Skeletal muscle satellite cell (primary cell): ENCODE measurements around the gene TAF11L10. TPM values are rescaled to one million over a fixed set of nuclear protein-coding genes. Genes with fewer than 3 reads are reported as not detected.
"Not testable (repeated sequence)": the region's sequence is repeated elsewhere in the genome, so short reads cannot be mapped to it uniquely, and the experiment has no call there.

Experiments
- H3K27me3 ChIP-seq: 2 replicates; pipeline ENCODE4 v1.7.0; 2013; ENCODE audit warnings: low read length; ENCODE audit not compliant: control insufficient read depth, insufficient read depth
- H3K36me3 ChIP-seq: 2 replicates; pipeline ENCODE4 v1.7.0; 2013; ENCODE audit warnings: mild to moderate bottlenecking, control low read depth, low read length; ENCODE audit not compliant: insufficient read depth
- H3K4me1 ChIP-seq: 2 replicates; pipeline ENCODE4 v1.7.0; 2013; ENCODE audit warnings: low read length; ENCODE audit not compliant: control insufficient read depth, insufficient read depth
- H3K4me2 ChIP-seq: 2 replicates; pipeline ENCODE4 v1.7.0; 2013; ENCODE audit warnings: mild to moderate bottlenecking, low read length
- H3K4me3 ChIP-seq: 2 replicates; pipeline ENCODE4 v1.7.0; 2013; ENCODE audit warnings: low read length
- H3K9ac ChIP-seq: 2 replicates; pipeline ENCODE4 v1.7.0; 2013; ENCODE audit warnings: mild to moderate bottlenecking, low read depth, low read length, moderate library complexity
- H3K9me3 ChIP-seq: replicated peaks from 2 replicates; pipeline ENCODE4 v1.7.0; 2013; ENCODE audit warnings: mild to moderate bottlenecking, control low read depth, low read length
- small RNA-seq: library from RNA; depleted of rRNA; stranded (forward); fragments of <200 nt; gene quantifications from one replicate; pipeline ENCODE3, GENCODE V24; 2012

TAF11L10 gene

GRCh38 chr5:17590860-17591259 is 6.8 kb downstream of the TAF11L10 start, which contains the start of gene TAF11L8:
TSS of gene TAF11L8 (minus strand) at chr5:17590960.
- H3K4me1 ChIP-seq, H3K36me3 ChIP-seq, H3K9me3 ChIP-seq: not testable (repeated sequence)

GRCh38 chr5:17585658-17586057 is 12.0 kb downstream of the TAF11L10 start, which contains the start of gene TAF11L7:
TSS of gene TAF11L7 (minus strand) at chr5:17585758.
- not testable (repeated sequence) for H3K9me3 ChIP-seq, H3K4me1 ChIP-seq, H3K9ac ChIP-seq, H3K36me3 ChIP-seq, H3K4me3 ChIP-seq, H3K27me3 ChIP-seq, H3K4me2 ChIP-seq

More at GRCh38 chr5:17590860-17591259, 6.8 kb downstream of the TAF11L10 start, which contains the start of gene TAF11L8:
- H3K4me2 ChIP-seq, H3K9ac ChIP-seq, H3K27me3 ChIP-seq, H3K4me3 ChIP-seq: not testable (repeated sequence)

Small RNA genes lying within 50 kb of the gene (small RNA-seq; reads per million reads assigned to genes)
- not detected for gene AC233724.1
- not detected for gene AC233724.3
- gene AC233724.4 = not detected
- gene AC233724.6 = not detected
- gene AC233724.7 = not detected
